Mammary epithelial cell (primary cell): Measurements from ENCODE around the gene MSH3.
A peak's percentile ranks its signal among the peaks of the same experiment; 100 is the strongest.

Experiments
- CTCF ChIP-seq, 2 donors: IDR thresholded peaks in 1 of 2; conservative IDR thresholded peaks in 1 of 2; 2 replicates each; pipeline ENCODE4 v1.5.1; 2011 to 2012; ENCODE audit warnings: inconsistent platforms in 2 of 2, low read length in 2 of 2, mild to moderate bottlenecking in 2 of 2, control low read depth in 1 of 2, low read depth in 1 of 2; ENCODE audit not compliant: insufficient read depth in 1 of 2; ENCODE audit errors: extremely low read depth in 1 of 2
- EZH2 ChIP-seq: IDR thresholded peaks from 2 replicates; pipeline ENCODE4 v1.6.1; 2012; ENCODE audit warnings: low read length, inconsistent platforms, borderline replicate concordance

DNA sequence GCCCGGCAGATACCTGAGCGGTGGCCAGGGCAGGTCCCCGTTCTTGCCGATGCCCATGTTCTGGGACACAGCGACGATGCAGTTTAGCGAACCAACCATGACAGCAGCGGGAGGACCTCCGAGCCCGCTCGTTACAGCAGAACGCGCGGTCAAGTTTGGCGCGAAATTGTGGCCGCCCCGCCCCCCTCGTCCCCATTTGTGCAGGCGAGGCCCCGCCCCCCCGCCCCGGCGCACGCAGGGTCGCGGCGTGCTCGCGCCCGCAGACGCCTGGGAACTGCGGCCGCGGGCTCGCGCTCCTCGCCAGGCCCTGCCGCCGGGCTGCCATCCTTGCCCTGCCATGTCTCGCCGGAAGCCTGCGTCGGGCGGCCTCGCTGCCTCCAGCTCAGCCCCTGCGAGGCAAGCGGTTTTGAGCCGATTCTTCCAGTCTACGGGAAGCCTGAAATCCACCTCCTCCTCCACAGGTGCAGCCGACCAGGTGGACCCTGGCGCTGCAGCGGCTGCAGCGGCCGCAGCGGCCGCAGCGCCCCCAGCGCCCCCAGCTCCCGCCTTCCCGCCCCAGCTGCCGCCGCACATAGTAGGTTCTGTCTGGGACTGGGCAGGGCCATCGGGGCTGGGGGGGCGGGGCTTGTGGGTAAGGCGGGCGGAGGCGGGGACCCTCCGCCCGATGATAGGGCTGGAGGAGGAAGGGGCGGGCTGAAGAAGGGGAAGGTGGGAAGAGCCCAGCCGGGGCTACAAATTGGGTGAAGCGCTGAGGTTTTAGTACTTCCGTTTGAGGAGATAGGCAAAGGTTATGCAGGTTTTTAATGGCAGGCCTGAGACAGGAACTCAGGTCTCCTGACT, at the start of gene MSH3, which contains the start of gene DHFR:
- TF ChIP-seq EZH2: no peak
- peak in 1 of 2 donors; percentile 41 for TF ChIP-seq CTCF (conservative IDR thresholded peaks at IDR 0.05 in 1 of 2, IDR thresholded peaks at IDR 0.05 in 1 of 2; ENCODE audit: extremely low read depth in 1 of 2, insufficient read depth in 1 of 2, low read depth in 1 of 2, low read length in 2 of 2)
